Osteoblast (primary cell): ENCODE results near the gene VRK3. TPM values are rescaled to one million over a fixed set of nuclear protein-coding genes. Genes with fewer than 3 reads are reported as not detected.
"Not testable (repeated sequence)": the region's sequence is repeated elsewhere in the genome, so short reads cannot be mapped to it uniquely, and the experiment has no call there.

Experiments
- DNase-seq: peaks from one replicate; pipeline ENCODE4 v3.0.0; 2011; ENCODE audit warnings: low spot score, mixed read lengths; ENCODE audit not compliant: insufficient read length; ENCODE audit errors: missing footprints
- H2AFZ ChIP-seq: 2 replicates; pipeline ENCODE4 v1.6.0; 2011; ENCODE audit warnings: mild to moderate bottlenecking, low read length
- H3K27ac ChIP-seq: 2 replicates; pipeline ENCODE4 v1.5.1; 2011; ENCODE audit warnings: mild to moderate bottlenecking, low read depth, low read length, moderate library complexity
- H3K27me3 ChIP-seq: 2 replicates; pipeline ENCODE4 v1.6.0; 2012; ENCODE audit warnings: mild to moderate bottlenecking, control low read depth, inconsistent platforms, low read length, moderate library complexity; ENCODE audit not compliant: insufficient read depth
- H3K36me3 ChIP-seq: 2 replicates; pipeline ENCODE4 v1.5.1; 2011; ENCODE audit warnings: mild to moderate bottlenecking, low read length, control low read depth, moderate library complexity; ENCODE audit not compliant: insufficient read depth
- H3K4me1 ChIP-seq: 2 replicates; pipeline ENCODE4 v1.5.1; 2011; ENCODE audit warnings: mild to moderate bottlenecking, low read length, control low read depth, moderate library complexity; ENCODE audit not compliant: insufficient read depth
- H3K4me2 ChIP-seq: 2 replicates; pipeline ENCODE4 v1.6.0; 2011; ENCODE audit warnings: mild to moderate bottlenecking, low read length; ENCODE audit not compliant: insufficient read depth
- H3K4me3 ChIP-seq: fragments of 200-600 bp; sonication (generic); 3 replicates; pipeline ENCODE4 v1.5.1; 2012; ENCODE audit warnings: mild to moderate bottlenecking, low read length, inconsistent platforms; ENCODE audit not compliant: insufficient read depth
- H3K79me2 ChIP-seq: 2 replicates; pipeline ENCODE4 v1.6.0; 2012; ENCODE audit warnings: mild to moderate bottlenecking, low read length, control low read depth, inconsistent platforms; ENCODE audit not compliant: insufficient read depth
- H3K9me3 ChIP-seq: 2 replicates; pipeline ENCODE4 v1.5.1; 2011; ENCODE audit warnings: low read depth, low read length, control low read depth
- H4K20me1 ChIP-seq: 2 replicates; pipeline ENCODE4 v1.6.0; 2012; ENCODE audit warnings: mild to moderate bottlenecking, low read length, control low read depth; ENCODE audit not compliant: insufficient read depth
- total RNA-seq: library from RNA; depleted of rRNA; stranded (reverse); fragments of >200 nt; gene quantifications from 2 replicates; pipeline ENCODE4 v1.2.3, GENCODE V29; 2012
- TF ChIP-seq, protein P1 (sequence below): IDR thresholded peaks from 2 replicates; pipeline ENCODE4 v1.5.1; 2011; ENCODE audit warnings: mild to moderate bottlenecking, low read depth, low read length, moderate library complexity; ENCODE audit errors: extremely low read depth

Gene VRK3
- total RNA-seq, 1 donor = 24.2 TPM

DNA sequence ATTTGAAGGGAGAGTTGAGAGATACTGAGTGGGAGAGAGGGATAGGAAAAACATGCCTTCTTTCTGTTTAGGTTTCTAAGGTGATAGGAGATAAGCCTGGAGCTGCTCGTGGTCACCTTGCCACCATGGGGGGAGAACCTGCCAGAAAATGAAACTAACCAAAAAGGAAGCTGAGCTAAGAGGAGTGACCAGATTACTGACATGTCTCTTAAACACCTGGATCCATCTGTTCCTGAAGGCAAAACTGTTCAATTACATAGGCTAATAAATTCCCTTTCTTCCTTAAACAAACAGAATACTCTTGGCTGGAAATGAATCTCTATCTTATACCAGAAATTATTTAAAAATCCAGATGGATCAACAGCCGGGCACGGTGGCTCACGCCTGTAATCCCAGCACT, 27.9 kb upstream of the VRK3 start:
- Histone ChIP-seq H2AFZ (no peak overlapping the region), H4K20me1 (no peaks in the 10 kb centered on the region), H3K79me2 (no peaks in the 10 kb centered on the region), H3K9me3 (peaks cover 7% of the 10 kb centered on the region), H3K36me3 (no peaks in the 10 kb centered on the region), H3K27me3 (peaks cover 2% of the 10 kb centered on the region), H3K27ac (no peak overlapping the region), H3K4me2 (no peak overlapping the region), H3K4me3 (no peak overlapping the region), H3K4me1 (no peaks in the 10 kb centered on the region)
- DNase-seq = no peak
- TF ChIP-seq, protein P1, sequence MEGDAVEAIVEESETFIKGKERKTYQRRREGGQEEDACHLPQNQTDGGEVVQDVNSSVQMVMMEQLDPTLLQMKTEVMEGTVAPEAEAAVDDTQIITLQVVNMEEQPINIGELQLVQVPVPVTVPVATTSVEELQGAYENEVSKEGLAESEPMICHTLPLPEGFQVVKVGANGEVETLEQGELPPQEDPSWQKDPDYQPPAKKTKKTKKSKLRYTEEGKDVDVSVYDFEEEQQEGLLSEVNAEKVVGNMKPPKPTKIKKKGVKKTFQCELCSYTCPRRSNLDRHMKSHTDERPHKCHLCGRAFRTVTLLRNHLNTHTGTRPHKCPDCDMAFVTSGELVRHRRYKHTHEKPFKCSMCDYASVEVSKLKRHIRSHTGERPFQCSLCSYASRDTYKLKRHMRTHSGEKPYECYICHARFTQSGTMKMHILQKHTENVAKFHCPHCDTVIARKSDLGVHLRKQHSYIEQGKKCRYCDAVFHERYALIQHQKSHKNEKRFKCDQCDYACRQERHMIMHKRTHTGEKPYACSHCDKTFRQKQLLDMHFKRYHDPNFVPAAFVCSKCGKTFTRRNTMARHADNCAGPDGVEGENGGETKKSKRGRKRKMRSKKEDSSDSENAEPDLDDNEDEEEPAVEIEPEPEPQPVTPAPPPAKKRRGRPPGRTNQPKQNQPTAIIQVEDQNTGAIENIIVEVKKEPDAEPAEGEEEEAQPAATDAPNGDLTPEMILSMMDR = no peak

- Histone ChIP-seq H3K27ac (no peak overlapping the region), H3K9me3 (peaks cover 16% of the 10 kb centered on the region), H4K20me1 (no peaks in the 10 kb centered on the region), H3K79me2 (no peaks in the 10 kb centered on the region), H3K36me3 (peaks cover 2% of the 10 kb centered on the region), H2AFZ (no peak overlapping the region), H3K4me1 (no peaks in the 10 kb centered on the region), H3K4me2 (no peak overlapping the region), H3K4me3 (no peak overlapping the region), H3K27me3 (peaks cover 2% of the 10 kb centered on the region)
- no peak for DNase-seq
- TF ChIP-seq, protein P1 = no peak
Observed at GRCh38 chr19:50051964-50052363, 26.8 kb upstream of the VRK3 start.

GRCh38 chr19:50051228-50051895, 26.2 kb upstream of the VRK3 start:
- not testable (repeated sequence) for H3K4me1 ChIP-seq, H3K27me3 ChIP-seq, H3K79me2 ChIP-seq, H3K36me3 ChIP-seq, DNase-seq, H4K20me1 ChIP-seq, H3K27ac ChIP-seq
- H3K4me3 ChIP-seq = peak overlapping the region; percentile 67
- H2AFZ ChIP-seq = peak overlapping the region; percentile 83
- peak overlapping the region; percentile 55 for H3K4me2 ChIP-seq
- H3K9me3 ChIP-seq = peaks cover 22% of the 10 kb centered on the region

- Histone ChIP-seq H2AFZ (peak overlapping the region; percentile 83), H3K4me3 (peak overlapping the region; percentile 67), H3K36me3 (peaks cover 16% of the 10 kb centered on the region), H3K4me1 (no peaks in the 10 kb centered on the region), H4K20me1 (no peaks in the 10 kb centered on the region), H3K27me3 (peaks cover 2% of the 10 kb centered on the region), H3K9me3 (peaks cover 29% of the 10 kb centered on the region), H3K27ac (no peak overlapping the region), H3K4me2 (peak overlapping the region; percentile 55), H3K79me2 (no peaks in the 10 kb centered on the region)
- DNase-seq = peak; percentile 72
- TF ChIP-seq, protein P1 = no peak
Observed at GRCh38 chr19:50050406-50051227, 25.4 kb upstream of the VRK3 start.
